NCI-H1417 treated with DMSO at 0.1 percent for 48 hours (cell line): ENCODE measurements around the gene NRXN3.

Source experiments
- DNase-seq: peaks from one replicate; lab custom pipeline; 2025; lab: John Stamatoyannopoulos, UW

NRXN3 gene

DNA sequence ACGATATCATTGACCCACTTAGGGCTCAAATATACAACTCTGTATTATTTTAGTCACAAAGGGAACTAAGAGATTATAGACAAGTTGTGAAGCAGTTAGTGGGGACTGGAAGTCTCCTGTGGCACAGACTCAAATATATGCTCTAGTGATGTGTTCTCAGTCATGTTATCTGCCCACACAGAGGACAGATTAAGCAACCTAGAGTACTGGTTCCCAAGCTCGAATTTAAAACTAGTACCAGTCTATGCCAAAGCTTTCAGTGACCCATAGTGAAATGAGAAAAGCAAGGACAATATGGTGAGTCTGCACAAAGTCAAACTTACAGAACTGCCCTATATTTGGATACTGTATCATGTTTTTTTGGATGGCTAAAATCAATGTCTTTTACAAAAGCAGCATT, 1651.9 kb downstream of the NRXN3 start:
- no peak for DNase-seq

DNA sequence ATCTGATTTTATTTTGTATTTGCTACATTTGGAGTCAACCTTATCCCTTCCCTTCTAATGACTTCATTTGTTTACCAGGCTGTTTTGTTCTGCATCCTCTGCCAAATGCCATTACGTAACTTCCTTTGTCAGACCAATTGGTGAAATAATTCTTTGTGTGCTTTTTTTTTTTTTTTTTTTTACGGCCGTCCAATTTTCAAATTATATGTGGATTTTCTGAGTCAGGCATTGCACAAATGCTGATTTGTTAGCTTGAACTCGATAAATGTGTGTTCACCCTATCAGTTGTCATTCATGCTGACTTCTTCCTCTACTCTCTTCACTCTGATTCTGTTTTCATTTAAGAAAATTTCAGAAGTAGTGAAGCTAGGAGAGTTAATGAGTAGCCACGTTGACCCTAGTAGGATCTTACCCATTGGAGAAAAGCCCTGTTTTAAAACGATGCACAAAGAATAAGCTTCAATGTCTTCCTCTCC, 1654.9 kb downstream of the NRXN3 start:
- no peak for DNase-seq

DNA sequence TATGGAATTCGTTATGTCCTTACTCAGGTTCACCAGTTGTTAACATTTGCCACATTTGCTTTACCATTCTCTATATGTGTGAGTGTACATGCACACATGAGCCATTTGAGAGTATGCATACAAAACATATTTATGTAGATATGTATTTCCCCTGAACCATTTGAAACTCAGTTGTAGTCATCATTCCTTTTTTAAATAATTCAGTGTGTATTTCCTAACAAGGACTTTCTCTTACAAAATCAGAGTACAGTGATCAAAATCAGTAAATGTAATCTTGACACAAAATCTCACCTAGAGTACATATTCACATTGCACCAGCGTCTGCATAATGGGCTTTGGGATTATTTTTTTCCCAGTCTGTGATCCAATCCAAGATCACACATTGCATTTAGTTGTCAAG, 1656.2 kb downstream of the NRXN3 start:
- DNase-seq: no peak

DNA sequence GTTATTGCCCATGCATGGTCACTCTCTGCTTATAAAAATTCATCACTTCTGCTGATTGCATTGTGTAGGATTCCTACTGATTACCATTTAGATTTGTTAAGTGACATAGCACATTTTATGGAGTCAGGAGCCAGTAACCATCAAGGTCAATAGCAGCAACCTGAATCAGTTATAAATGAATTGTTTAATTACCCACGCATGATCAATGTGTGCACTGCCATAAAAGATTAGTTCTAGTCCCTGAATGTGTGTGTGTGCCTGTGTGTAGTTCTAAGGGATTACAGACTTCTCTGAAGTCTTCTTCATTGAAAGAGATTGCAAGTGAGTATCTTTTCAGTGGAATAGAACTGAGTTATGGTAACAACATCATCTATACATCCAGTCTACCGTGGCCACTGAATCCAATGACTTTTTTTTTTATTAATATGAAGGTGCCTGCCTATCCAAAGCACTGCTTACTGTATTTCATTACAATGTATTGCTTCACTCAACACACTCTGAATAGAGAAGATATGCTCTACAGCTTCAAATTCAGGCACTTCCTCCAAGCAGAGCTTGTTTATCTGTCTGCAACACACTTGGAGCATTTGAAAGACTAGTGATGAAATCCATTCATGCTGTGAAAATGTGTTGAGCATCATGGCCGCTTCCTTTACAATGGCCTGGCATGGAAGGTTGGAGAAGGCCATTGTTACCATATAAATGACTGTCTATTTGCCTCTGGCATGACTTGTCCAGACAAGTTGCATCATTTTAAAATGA, 1659.4 kb downstream of the NRXN3 start:
- DNase-seq: no peak

DNA sequence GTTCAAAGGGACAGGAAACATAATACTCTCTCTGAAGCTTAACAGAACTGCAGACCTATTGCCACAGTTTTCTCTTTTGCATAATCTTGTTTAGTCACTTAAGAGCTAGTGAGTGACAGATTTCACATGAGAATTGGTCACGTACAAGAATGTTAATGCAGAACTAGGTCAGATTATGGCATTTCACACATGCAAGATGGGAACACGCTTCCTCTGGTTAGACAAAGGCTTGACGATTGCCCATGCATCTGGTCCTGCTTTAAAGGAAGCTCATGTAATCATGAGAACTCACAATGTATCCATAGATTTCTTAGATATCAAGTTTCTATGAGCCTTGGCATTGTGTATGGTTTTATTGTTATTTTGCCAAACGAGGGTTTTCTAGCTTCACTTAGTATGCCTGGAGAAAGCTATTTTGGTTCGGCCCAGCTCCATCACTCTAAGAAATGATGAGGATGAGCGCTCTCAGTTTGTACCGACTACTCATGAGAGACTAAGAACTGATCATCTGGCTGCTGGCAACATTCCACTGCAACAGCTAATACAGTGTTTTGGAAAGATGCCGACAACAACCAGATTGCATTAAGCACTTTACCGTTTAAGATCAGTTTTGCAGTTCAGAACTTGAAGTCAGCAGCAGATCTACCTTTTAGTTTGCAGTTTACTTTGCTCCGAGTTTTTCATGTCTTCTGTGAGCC, 1661.2 kb downstream of the NRXN3 start:
- no peak for DNase-seq

DNA sequence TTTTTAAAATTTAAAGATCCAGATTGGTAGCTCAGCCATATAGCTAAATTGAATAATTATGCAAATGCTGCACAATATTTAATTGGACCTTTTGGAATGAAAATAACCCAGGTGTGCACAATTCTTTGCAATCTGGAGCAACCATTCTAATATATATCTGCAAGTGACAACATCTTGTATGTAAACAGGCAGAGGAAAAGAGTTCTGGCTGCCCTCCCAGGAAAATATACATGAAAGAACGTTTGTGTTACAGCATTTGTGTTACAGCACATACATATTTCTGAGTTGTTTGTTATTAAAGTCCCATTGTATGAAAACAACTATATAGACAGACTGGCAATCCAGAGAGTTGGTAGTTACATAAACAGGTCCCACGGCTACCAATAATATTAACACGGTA, 1663.6 kb downstream of the NRXN3 start:
- DNase-seq: no peak

DNA sequence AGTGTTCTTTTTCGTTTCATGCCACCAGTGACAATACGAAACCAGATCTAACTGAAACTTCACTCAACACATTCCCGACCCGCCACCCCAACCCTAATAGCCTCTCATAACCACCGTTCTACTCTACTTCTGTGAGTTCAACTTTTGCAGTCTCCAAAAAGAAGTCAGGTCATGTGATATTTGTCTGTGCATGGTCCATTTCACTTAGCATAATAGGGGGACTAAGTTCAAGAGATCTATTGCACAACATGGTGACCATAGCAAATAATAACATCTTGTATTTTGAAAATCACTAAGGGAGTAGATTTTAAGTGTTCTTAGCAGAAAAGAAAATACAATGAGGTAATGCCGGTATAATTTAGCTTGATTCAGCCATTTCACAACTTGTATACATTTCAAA, 1664.7 kb downstream of the NRXN3 start:
- DNase-seq: no peak

DNA sequence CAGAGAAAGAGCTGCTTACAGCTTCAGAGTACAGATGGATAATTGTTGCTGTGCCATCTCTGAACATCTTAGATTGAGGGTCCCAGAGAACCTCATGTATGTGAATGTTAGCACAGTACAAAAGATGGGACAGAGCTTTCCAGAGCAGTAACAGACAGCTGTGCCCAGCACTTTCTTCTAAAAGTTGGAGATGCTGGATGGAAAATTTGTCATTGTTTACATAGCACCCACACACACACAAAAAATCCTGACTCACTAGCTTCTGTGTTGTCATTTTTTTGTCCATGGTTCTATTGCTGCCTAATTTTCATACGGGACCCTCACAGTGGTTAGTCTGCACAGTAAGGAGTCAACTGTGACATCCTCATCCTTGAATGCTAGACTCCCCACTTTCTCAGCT, 1666.4 kb downstream of the NRXN3 start:
- DNase-seq: no peak

DNA sequence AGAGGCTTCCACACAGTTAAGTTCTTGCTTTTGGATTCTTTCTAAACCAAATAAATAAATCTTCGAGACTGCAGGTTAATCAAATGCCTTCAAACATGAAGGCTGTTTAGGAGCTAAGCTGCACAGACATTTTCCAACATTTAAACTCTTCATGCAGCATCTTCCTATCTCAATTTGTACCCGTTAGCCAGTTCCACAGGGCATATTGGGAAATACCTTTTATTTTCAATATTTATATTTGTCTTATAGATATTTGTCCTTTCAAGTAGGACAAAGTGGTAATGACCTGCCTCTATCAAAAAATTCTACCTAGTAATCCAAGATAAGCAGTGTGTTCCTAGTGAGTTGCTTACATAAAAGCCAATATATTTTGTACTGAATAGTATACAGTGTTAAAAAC, 1667.5 kb downstream of the NRXN3 start:
- no peak for DNase-seq

DNA sequence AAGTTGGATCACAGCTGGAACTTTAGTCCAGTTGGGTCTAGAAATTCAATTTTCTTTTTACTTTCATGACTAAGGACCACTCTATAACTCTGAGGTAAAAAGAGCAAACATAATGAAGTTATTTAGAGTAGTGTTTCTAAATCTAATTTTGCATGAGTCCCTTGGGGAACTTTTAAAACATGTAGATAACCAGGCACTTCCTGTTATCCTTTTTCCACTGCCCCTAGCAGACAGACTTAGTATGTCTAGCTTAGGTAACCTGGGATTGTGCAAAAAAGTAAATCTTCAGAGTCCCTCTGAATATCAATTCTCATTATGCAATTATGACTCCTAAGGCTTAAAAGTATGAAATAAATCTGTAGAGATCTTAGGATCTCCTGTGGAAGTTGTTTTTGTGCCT, 1669.9 kb downstream of the NRXN3 start:
- no peak for DNase-seq

DNA sequence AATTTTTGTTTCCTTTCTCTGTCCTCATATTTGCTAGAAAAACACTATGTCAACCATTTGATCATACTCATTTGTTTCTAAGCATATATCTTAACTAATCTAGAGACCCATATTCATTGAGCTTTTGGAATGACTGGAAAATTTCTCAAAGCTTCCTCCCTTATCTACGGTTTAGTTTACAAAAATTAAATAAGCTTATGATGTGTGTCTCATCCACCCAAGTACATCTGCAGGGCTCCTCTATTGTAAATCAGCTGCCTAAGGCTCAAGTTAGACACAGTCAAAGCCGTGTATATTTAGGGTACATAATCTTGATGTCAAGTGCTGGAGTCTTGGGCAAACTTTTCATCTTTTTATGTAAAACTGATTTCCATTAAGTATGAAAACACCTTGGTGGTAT, 1670.7 kb downstream of the NRXN3 start:
- DNase-seq: no peak

DNA sequence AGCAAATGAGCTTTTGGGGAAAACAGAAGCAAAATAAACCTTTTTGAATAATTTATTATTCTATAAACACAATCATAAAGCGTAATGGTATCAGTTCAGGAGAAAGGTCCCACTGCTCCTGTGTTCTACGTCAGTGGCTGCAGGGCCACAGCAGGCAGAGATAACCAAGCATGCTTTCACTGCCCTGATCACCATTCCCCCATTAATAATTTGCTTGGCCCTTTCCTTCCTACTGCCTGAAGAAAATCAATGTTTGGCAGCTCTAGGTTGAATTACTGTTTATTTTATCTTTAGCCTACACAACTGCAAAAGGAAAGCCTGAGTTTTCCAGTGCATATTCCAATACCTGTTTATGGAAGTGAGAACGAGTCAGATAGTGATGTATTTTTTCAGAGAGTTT, 1671.3 kb downstream of the NRXN3 start:
- DNase-seq: no peak

DNA sequence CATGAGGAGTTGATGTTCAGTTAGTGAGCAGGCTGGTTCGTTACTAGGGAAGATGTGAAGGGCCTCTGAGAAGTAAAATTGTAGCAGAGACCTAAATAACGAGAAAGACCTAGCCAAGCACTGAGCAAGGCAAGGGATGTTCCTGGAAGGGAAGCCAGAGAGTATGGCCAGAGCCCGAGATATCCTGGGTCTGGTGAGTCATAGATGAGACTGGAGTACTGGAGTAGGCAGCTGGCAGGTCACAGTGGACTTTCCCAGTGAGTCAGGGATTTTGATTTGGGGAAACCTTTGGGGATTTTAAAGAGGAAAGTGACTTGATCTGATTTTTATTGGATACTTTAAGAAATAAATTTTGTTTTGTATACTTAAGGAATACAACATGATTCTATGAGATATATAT, 1672.1 kb downstream of the NRXN3 start:
- no peak for DNase-seq

DNA sequence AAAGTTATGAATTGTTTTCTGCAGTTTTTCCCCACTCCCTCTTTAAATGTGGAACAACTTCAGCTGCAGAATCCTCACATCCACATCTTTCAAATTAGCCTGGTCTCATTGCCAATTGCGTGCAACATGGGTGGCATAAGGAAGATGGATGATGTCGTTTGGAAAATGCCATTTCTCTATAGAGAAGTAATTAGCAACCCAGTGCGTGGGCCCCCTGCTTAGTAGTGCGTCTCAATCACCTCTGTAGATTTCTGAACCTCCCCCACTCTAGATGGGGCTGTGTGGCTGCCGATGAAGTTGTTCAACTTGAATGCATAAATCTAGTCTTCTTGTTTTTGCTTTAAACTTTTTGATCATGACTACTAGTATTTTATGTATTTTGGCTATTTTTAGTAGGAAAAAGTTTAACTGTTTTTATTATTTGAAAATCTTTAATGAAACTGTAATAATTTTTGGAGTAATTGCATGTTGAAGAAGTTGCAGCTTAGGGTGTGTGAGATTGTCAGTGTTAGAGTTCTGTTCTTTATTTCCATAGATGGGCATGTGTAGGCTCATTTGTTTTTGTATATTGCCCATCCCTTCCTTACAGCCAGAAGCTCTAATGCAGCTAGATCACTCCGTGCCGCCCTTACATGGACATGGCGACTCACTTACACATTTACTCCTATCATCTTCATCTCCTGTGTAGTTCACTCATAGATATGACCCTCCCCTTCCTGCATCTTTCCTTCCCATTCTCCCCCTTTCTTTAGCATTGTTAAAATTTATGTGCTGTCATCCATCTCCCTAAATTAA, 1683.0 kb downstream of the NRXN3 start:
- no peak for DNase-seq

DNA sequence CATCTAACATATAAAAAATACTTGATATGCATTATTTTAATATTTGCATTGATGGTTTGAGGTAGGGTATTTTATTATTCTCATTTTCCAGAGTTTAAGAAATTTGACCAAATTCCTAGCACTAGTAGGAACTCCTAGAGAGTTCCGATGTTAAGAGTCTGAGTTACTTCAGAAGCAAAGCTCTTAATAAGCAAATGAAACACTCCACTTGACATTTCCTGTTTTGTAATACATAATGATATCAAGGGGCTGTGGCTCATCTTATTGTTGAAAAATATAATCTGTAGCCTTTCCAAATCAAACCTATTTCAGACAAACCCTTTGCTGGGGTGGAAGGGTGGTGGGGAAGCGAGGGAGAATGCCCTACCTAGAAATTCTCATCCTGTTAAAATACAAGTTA, 1685.6 kb downstream of the NRXN3 start:
- no peak for DNase-seq

DNA sequence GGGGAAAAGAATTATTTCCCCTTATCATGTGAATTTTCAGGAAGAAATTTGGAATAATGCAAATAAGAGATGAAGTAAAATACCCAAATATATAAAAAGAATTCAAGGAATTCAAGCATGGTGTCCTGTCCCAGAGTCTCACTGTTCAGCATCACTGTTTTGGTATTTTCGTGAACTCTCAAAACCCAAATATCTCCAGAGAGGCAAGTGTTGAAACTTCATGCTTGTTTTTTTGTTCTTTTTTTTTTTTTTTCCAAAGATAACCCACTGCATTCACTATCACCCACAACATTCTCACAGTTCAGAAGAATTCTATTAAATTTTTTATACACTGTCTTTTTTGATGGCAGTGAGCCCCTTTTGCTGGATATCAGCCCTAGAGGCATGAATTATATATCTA, 1686.2 kb downstream of the NRXN3 start:
- no peak for DNase-seq

DNA sequence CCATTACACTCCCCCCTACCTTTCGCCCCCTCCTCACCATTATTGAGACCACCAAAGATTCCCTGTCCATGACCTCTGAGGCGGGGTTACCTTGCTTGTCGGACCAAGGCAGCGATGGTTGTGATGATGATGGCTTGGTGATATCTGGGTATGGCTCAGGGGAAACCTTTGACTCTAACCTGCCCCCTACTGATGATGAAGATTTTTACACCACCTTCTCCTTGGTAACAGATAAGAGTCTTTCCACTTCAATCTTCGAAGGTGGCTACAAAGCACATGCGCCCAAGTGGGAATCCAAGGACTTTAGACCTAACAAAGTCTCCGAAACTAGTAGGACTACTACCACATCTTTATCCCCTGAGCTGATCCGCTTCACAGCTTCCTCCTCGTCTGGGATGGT, 1690.9 kb downstream of the NRXN3 start:
- DNase-seq: no peak

DNA sequence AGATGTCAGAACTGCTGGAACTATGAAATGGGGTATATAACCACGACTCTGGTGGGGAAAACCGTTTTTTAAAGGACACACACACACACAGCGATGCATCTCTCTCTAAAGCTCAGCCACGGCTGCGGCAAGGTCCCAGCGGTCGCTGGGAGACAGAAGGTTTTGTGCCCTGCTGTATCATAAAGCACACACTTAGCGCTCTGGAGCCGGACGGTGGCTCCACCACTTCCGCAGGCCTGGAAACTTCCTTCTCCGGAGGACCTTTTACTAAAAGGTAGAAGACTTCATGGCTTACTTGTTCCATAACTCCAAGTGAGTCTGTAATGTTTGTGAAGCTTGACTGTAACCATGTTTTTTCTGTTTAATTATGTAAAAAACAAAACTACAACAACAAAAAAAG, 1691.9 kb downstream of the NRXN3 start:
- no peak for DNase-seq

DNA sequence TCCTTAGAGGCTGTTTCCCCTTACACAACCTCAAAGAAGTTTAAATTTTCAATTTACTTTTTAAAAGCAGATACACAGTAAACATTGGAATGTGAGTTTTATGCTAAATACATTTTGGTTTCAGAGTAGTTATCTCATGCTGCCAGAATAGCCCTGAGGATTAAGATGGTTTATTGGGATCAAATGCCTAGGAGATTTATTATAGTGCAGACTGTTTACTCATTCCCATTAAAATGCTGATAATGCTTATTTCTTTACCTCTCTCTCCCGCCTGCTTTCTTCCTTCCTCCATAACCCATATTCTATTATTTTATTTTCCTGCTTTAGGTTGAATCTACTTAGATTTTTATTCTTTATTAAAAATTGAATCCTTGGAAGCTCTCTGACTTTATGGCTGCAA, 1701.0 kb downstream of the NRXN3 start:
- DNase-seq: no peak

DNA sequence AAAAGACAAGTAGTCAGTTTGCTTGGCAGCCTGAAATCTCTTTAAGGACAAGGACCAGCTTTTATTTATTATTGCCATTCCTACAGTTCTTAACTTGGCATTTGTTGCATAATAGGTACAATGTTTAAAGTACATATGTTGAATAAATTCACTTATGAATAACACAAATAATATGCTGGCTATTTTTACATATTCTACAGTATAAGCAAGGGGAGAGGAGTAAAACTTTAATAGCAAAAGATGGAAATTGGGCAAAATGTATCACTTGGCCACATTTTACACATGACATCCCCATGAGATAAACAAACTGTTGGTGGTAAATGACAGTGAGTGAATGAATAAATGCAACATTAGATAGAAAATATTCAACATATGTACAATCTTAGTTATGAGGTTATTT, 1708.1 kb downstream of the NRXN3 start:
- DNase-seq: no peak

DNA sequence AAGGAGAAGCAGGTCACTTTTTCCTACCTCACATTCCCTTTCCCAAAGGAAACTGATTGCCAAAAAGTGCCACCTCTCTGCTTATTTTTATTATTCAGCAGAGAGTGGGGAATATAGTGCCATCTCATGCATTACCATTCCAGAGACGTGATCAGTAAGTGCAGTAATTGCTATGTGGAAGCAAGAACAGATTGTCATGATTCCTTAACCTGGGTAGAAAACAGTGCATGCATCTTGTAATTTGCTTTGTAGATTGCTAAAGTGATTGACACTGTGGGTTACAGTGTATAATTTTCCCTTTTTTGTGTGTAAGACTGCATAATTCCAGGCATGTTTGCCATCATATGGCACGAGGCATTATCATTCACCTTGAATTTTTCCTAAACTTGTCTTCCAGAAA, 1708.6 kb downstream of the NRXN3 start:
- no peak for DNase-seq

DNA sequence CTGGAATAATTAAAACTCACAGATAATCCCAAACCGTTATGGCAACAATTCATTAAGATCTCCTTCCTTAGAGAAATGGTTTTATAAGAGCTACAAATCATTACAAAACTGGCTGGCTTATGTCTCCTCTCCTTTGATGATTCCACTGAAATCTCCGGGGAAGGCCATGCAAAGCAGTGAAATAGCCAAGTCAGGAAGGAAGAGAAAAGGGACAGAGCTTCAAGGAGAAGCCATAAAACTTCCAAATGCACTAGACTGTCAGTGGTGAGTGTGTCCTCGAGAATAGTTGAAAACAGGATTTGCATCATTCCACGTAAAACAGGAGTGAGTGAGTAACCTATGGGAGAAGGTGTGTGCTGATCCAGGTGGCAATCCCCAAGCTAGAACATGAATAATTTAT, 1711.1 kb downstream of the NRXN3 start:
- DNase-seq: no peak

DNA sequence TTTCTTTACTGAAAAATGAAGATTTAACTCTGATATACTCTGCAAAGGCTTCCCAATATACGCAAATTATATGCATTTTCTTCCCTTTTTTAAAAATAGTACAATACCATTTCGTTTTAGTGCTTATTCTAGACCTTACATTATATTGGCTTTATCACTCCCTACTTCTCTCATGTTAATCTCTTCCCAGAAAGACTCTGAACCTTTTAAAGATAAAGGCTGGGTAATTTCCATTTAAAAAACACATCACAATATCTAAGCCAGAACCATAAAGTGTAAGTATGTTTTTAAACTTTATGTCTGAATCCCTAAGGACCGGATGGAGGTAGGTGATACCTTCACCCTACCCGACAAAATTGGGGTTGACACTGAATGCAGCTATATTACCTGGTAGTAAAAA, 1720.4 kb downstream of the NRXN3 start:
- DNase-seq: no peak
